Measurements from ENCODE around the gene CEP70. TPM values are rescaled to one million over a fixed set of nuclear protein-coding genes. Genes with fewer than 3 reads are reported as not detected.

CEP70 gene
- total RNA-seq, 1 experiment from 2014 or later, result 64.5 TPM

GRCh38 chr3:138544546-138544945, 49.5 kb downstream of the CEP70 start:
- DNase-seq (ENCODE audit: low read depth, low spot score) (no peak), ATAC-seq (no peak)
- no TSS peak for BruUV-seq (replicated peaks)
- TF ChIP-seq POLR2AphosphoS5 (IDR thresholded peaks at IDR 0.05; ENCODE audit: low read depth, low read length) (no peak), SIN3A (IDR thresholded peaks at IDR 0.05; ENCODE audit: borderline replicate concordance, insufficient read depth, low read depth, low read length) (no peak), CTCF (IDR thresholded peaks at IDR 0.05) (no peak), REST (IDR thresholded peaks at IDR 0.05; ENCODE audit: insufficient read depth in 1 of 2, low read depth in 2 of 2, low read length in 1 of 2) (no peak), TCF7L2 (IDR thresholded peaks at IDR 0.05; ENCODE audit: low read depth, low read length) (no peak)
- intact Hi-C loops (cut with micrococcal nuclease; ENCODE audit: unreplicated experiment) (no loop called here), in situ Hi-C loops (cut with HindIII; ENCODE audit: low pct_unique_long_range_greater_than_20kb, low sequenced_read_pairs) (no loop called here)
- Histone ChIP-seq H3K4me3 (ENCODE audit: low read depth in 2 of 2, low read length in 2 of 2) (no peak overlapping the region), H3K4me1 (ENCODE audit: control insufficient read depth, insufficient read depth, low read length) (no peaks in the 10 kb centered on the region), H3K36me3 (ENCODE audit: control insufficient read depth, insufficient read depth, low read length) (no peaks in the 10 kb centered on the region), H3K27ac (ENCODE audit: low read length) (no peak overlapping the region), H3K27me3 (ENCODE audit: control insufficient read depth, insufficient read depth, low read length) (no peaks in the 10 kb centered on the region), H3K9me3 (ENCODE audit: control insufficient read depth, insufficient read depth, low read depth, low read length) (peaks cover 28% of the 10 kb centered on the region; the same call in 1 of the 2 replicates)
- POLR2A ChIA-PET, result no interaction called here
- CTCF ChIA-PET, result no interaction called here

GRCh38 chr3:138542977-138543376, 51.1 kb downstream of the CEP70 start:
- no peak for TF ChIP-seq SIN3A (IDR thresholded peaks at IDR 0.05; ENCODE audit: borderline replicate concordance, insufficient read depth, low read depth, low read length)
- TF ChIP-seq TCF7L2 (IDR thresholded peaks at IDR 0.05; ENCODE audit: low read depth, low read length), result no peak
- no peak for TF ChIP-seq REST (IDR thresholded peaks at IDR 0.05; ENCODE audit: insufficient read depth in 1 of 2, low read depth in 2 of 2, low read length in 1 of 2)
- no peak for TF ChIP-seq POLR2AphosphoS5 (IDR thresholded peaks at IDR 0.05; ENCODE audit: low read depth, low read length)
- TF ChIP-seq CTCF (IDR thresholded peaks at IDR 0.05), result no peak
- Histone ChIP-seq H3K27me3 (ENCODE audit: control insufficient read depth, insufficient read depth, low read length) (no peaks in the 10 kb centered on the region), H3K4me3 (ENCODE audit: low read depth in 2 of 2, low read length in 2 of 2) (no peak overlapping the region), H3K4me1 (ENCODE audit: control insufficient read depth, insufficient read depth, low read length) (no peaks in the 10 kb centered on the region), H3K9me3 (ENCODE audit: control insufficient read depth, insufficient read depth, low read depth, low read length) (peaks cover 21% of the 10 kb centered on the region; the same call in 1 of the 2 replicates), H3K27ac (ENCODE audit: low read length) (no peak overlapping the region), H3K36me3 (ENCODE audit: control insufficient read depth, insufficient read depth, low read length) (no peaks in the 10 kb centered on the region)
- in situ Hi-C loops (cut with HindIII; ENCODE audit: low pct_unique_long_range_greater_than_20kb, low sequenced_read_pairs) (no loop called here), intact Hi-C loops (cut with micrococcal nuclease; ENCODE audit: unreplicated experiment) (no loop called here)
- CTCF ChIA-PET, result no interaction called here
- POLR2A ChIA-PET, result no interaction called here
- DNase-seq (ENCODE audit: low read depth, low spot score) (no peak), ATAC-seq (no peak)
- no TSS peak for BruUV-seq (replicated peaks)
